GM12864 (cell line): ENCODE results near the gene KRTAP10-7.

Experiments used
- DNase-seq: peaks from one replicate; pipeline ENCODE4 v3.0.0-alpha.2; 2011; ENCODE audit warnings: low read depth
- H3K4me3 ChIP-seq: 2 replicates; pipeline ENCODE4 v1.5.1; 2011; ENCODE audit warnings: mild to moderate bottlenecking, low read depth, low read length, control low read depth
- CTCF ChIP-seq: IDR thresholded peaks from 2 replicates; pipeline ENCODE4 v1.5.1; 2011; ENCODE audit warnings: low read depth, mild to moderate bottlenecking, moderate library complexity, low read length, control low read depth, inconsistent platforms; ENCODE audit errors: missing control alignments

The KRTAP10-7 gene

GRCh38 chr21:44593598-44594405, 6.6 kb upstream of the KRTAP10-7 start:
- no peak for DNase-seq
- TF ChIP-seq CTCF = no peak
- H3K4me3 ChIP-seq = no peak overlapping the region

GRCh38 chr21:44594406-44594916, 5.9 kb upstream of the KRTAP10-7 start:
- DNase-seq = no peak
- no peak overlapping the region for H3K4me3 ChIP-seq
- no peak for TF ChIP-seq CTCF

GRCh38 chr21:44595524-44595923, 4.9 kb upstream of the KRTAP10-7 start:
- no peak for DNase-seq

GRCh38 chr21:44596068-44596725, 4.2 kb upstream of the KRTAP10-7 start:
- H3K4me3 ChIP-seq = no peak overlapping the region
- DNase-seq = no peak
- TF ChIP-seq CTCF = no peak

More at GRCh38 chr21:44595524-44595923, 4.9 kb upstream of the KRTAP10-7 start:
- no peak overlapping the region for H3K4me3 ChIP-seq
- no peak for TF ChIP-seq CTCF

GRCh38 chr21:44598061-44598460, 2.3 kb upstream of the KRTAP10-7 start:
- TF ChIP-seq CTCF = no peak
- no peak for DNase-seq
- no peak overlapping the region for H3K4me3 ChIP-seq

DNA sequence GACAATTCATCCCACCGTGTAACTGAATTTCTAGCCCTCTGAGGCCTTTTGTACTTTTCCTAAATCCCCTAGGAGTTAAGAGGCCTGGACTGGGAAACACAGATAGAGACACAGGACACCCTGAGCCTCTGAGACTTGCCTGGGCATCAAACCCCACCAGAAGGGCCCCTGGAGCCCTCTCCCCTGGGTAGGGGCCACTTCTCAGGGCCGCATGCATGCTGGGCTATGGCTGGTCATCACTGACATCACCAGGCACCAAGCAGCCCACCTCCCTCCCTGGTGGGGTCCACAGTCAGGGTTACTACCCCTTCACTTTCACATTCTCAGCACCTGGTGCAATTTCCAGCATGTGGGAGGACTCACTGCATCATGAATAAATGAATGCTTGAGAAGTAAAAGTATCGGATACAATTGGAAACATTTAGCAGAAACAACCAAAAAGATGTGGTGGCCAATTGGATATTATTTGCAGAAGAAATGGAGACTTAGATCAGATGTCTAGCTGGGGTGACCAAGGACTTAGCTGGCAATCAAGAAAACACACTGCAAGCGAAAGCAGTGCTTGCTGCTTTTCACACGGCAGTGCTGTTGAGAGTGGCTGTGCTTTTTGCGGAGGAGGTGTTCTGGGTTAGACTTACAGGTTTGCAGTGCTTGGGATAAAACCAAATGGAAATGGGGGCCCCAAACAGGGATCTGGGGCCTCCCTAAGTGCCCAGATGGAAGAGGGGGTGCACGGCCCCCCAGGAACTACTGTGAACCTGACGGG, 950 bp upstream of the KRTAP10-7 start:
- DNase-seq = no peak
- H3K4me3 ChIP-seq = no peak overlapping the region
- no peak for TF ChIP-seq CTCF
